Right cardiac atrium (tissue), 5 donors: ENCODE data around the gene EFTUD2. TPM values are rescaled to one million over a fixed set of nuclear protein-coding genes. Genes with fewer than 3 reads are reported as not detected.

Experiments
- ATAC-seq, 2 donors: fragments of 200-7000 bp; cut with Tn5 transposase; one replicate each; pipeline versions ENCODE4 v1.8.0 to v1.9.1; 2020; ENCODE audit warnings: moderate library complexity in 2 of 2, mild to moderate bottlenecking in 1 of 2
- DNase-seq, 3 donors: peaks; one replicate each; pipeline ENCODE4 v3.0.0-alpha.2; 2020
- H3K27ac ChIP-seq: one replicate; pipeline ENCODE4 v1.5.1; 2013; ENCODE audit warnings: mild to moderate bottlenecking, low read length, control low read depth, moderate library complexity
- H3K27me3 ChIP-seq: one replicate; pipeline ENCODE4 v1.6.1; 2013; ENCODE audit not compliant: control insufficient read depth, insufficient read depth
- H3K4me1 ChIP-seq: one replicate; pipeline ENCODE4 v1.6.1; 2013; ENCODE audit warnings: low read length; ENCODE audit not compliant: control insufficient read depth, insufficient read depth
- H3K4me3 ChIP-seq: one replicate; pipeline ENCODE4 v1.5.1; 2013; ENCODE audit warnings: low read length, control low read depth
- H3K9me3 ChIP-seq: one replicate; pipeline ENCODE4 v1.6.1; 2013; ENCODE audit warnings: low read length; ENCODE audit not compliant: control insufficient read depth
- WGBS: extraction: QIAGEN DNeasy Blood & Tissue Kit; methylation state at CpG from one replicate; pipeline ENCODE4 v1.1.7; 2013; 5-methylcytosine and 5-hydroxymethylcytosine counted together
- intact Hi-C, 4 donors: fragments of 100-400 bp; cut with DNase I; formaldehyde crosslinking; loops; one replicate each; pipeline versions ENCODE4 v1.11.0 to v1.14.0; 2022 to 2023
- microRNA-seq, 2 donors: library from miRNA; unstranded; fragments of <30 nt; microRNA quantifications; one replicate each; pipeline ENCODE4 v1.2.0, GENCODE V29; 2020 to 2021
- polyA plus RNA-seq: library from polyadenylated mRNA; stranded (reverse); fragments of 200-250 nt; gene quantifications from one replicate; pipeline ENCODE4 v1.2.3, GENCODE V29; 2013
- total RNA-seq, 4 donors: library from RNA; stranded (reverse); fragmentation: NEBNext Ultra II Directional; extraction: Animal tissue kit (Norgen Biotek cat#: 25700); gene quantifications; one replicate each; pipeline ENCODE4 v1.2.1, GENCODE V29; 2021
- donor health status: healthy with polysubstance abuse.
- donor health status: DM: no; HTN: yes; CAD: no.
- donor health status: DM: no; HTN: no; CAD: no.
- donor health status: DM: no; HTN: yes; CAD: no; lungs with severe emphysema.
- donor health status: DM: yes; HTN: yes; CAD: no.

Gene EFTUD2
- total and polyA plus RNA-seq, 5 donors = 27.7 to 73.0 (median 58.7) TPM

DNA sequence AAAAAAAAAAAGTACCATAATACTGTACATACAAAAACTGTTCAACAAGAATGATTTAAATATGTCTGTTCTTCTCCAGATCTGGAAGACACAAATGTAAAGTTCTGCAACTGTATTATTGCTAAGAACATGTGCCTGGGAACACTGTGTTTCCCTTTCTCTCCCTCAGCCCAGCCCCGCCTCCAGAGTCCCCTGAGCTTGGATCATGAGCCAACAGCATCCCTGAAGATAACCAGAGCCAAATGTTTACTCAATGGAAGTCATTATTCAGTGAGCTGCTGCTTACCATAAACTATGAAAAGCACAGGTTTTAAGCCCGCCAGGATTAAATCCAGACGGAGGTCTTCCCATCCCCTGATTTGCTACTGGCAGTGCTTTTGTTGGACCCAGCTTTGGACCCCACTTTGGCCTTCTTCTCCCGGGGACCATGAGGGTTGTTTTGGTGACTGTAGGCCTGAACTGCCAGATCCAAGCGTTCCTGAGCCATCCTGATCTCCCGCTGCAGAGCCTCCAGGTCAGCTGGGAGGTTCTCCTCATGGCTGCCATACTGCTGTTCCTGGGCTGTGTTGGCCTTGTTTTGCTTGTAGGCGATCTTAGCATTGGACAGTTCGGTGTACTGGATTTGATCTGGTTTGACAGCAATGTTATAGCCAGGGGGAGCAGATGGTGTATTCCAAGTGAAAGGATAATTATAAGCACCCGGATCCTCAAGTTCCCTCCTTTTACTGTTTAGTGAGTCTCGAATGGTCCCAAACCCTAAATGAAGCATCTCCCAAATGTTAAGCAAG is 94.7 kb downstream of the EFTUD2 start:
- WGBS = 79% methylated on average over 10 of the region's 10 CpGs
- peaks cover 9% of the 10 kb centered on the region for H3K4me1 ChIP-seq
- ATAC-seq (peak; percentile 75 to 84), DNase-seq (peak in 1 of 3 donors; percentile 59)
- H3K4me3 ChIP-seq = no peak overlapping the region
- H3K27me3 ChIP-seq = no peaks in the 10 kb centered on the region
- H3K27ac ChIP-seq = peak overlapping the region; percentile 92
- no peaks in the 10 kb centered on the region for H3K9me3 ChIP-seq
- intact Hi-C loops = no loop called here

DNA sequence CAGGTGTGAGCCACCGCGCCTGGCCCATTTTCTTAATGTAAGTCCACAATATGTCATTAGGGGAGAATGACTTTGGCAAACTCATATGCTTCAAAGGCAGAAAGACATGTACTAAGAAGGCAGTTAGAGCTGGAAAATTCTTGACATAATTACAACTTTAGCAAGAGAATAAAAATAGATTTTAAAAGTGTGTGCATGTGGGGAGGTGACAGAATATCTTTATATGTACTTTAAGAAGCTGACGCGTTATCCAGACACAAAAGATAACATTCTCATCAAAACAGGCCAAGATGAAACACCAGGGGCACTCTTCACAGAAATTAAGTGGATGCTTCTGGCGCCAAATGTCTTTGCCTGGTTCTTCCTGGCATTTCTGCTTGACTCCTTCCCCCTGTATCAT is 97.4 kb downstream of the EFTUD2 start:
- Histone ChIP-seq H3K9me3 (no peaks in the 10 kb centered on the region), H3K27ac (peak overlapping the region; percentile 61), H3K27me3 (no peaks in the 10 kb centered on the region), H3K4me3 (no peak overlapping the region), H3K4me1 (peaks cover 6% of the 10 kb centered on the region)
- intact Hi-C loops = no loop called here
- DNase-seq (no peak), ATAC-seq (no peak)
- 67% methylated on average over 5 of the region's 5 CpGs for WGBS

Small RNA genes lying within 50 kb of the gene (microRNA-seq; reads per million reads assigned to microRNA genes)
- gene MIR6783 = 0 reads per million in 2 donors

Other genes with a start within 250 kb of the EFTUD2 start
- gene MEIOC, start 243.0 kb downstream of the EFTUD2 start, total RNA-seq = under 1 TPM in 2 of 4 donors, not detected in 2; 0.11 to 0.12 TPM
- 0.02 TPM for gene MEIOC, start 243.0 kb downstream of the EFTUD2 start, polyA plus RNA-seq
- 10 to 100 TPM; 23.4 to 25.9 (median 24.1) TPM for gene CCDC43, start 209.7 kb downstream of the EFTUD2 start, total RNA-seq
- 19.0 TPM for gene CCDC43, start 209.7 kb downstream of the EFTUD2 start, polyA plus RNA-seq
- gene DBF4B, start 190.8 kb downstream of the EFTUD2 start, total RNA-seq = 1 to 10 TPM; 5.1 to 6.0 (median 5.9) TPM
- gene DBF4B, start 190.8 kb downstream of the EFTUD2 start, polyA plus RNA-seq = 5.6 TPM
- 10 to 100 TPM in 3 of 4 donors, 1 to 10 TPM in 1; 9.5 to 43.3 (median 34.0) TPM for gene ADAM11, start 140.5 kb downstream of the EFTUD2 start, total RNA-seq
- gene ADAM11, start 140.5 kb downstream of the EFTUD2 start, polyA plus RNA-seq = 21.5 TPM
- gene GJC1, start 69.2 kb downstream of the EFTUD2 start, total RNA-seq = 10 to 100 TPM; 35.2 to 64.0 (median 48.5) TPM
- gene GJC1, start 69.2 kb downstream of the EFTUD2 start, polyA plus RNA-seq = 20.8 TPM
- 1 to 10 TPM; 1.6 to 5.5 (median 3.6) TPM for gene HIGD1B, start 51.6 kb downstream of the EFTUD2 start, total RNA-seq
- gene HIGD1B, start 51.6 kb downstream of the EFTUD2 start, polyA plus RNA-seq = 10.3 TPM
- gene GFAP, start 16.1 kb upstream of the EFTUD2 start, total RNA-seq = 1 to 10 TPM; 4.6 to 8.3 (median 4.8) TPM
- 7.8 TPM for gene GFAP, start 16.1 kb upstream of the EFTUD2 start, polyA plus RNA-seq
- 1 to 10 TPM in 3 of 4 donors, under 1 TPM in 1; 0.08 to 1.4 (median 1.1) TPM for gene KIF18B, start 48.3 kb upstream of the EFTUD2 start, total RNA-seq
- gene KIF18B, start 48.3 kb upstream of the EFTUD2 start, polyA plus RNA-seq = 0.25 TPM
- 1 to 10 TPM in 3 of 4 donors, under 1 TPM in 1; 0.81 to 1.7 (median 1.6) TPM for gene C1QL1, start 68.9 kb upstream of the EFTUD2 start, total RNA-seq
- 2.0 TPM for gene C1QL1, start 68.9 kb upstream of the EFTUD2 start, polyA plus RNA-seq
- 10 to 100 TPM; 36.3 to 40.2 (median 37.2) TPM for gene DCAKD, start 152.2 kb upstream of the EFTUD2 start, total RNA-seq
- 23.6 TPM for gene DCAKD, start 152.2 kb upstream of the EFTUD2 start, polyA plus RNA-seq
- 100 to 1,000 TPM in 1 of 4 donors, 10 to 100 TPM in 3; 66.3 to 105 (median 72.2) TPM for gene NMT1, start 161.9 kb upstream of the EFTUD2 start, total RNA-seq
- 33.4 TPM for gene NMT1, start 161.9 kb upstream of the EFTUD2 start, polyA plus RNA-seq
- gene PLCD3, start 233.1 kb upstream of the EFTUD2 start, total RNA-seq = 100 to 1,000 TPM in 3 of 4 donors, 10 to 100 TPM in 1; 94.2 to 164 (median 138) TPM
- 100 TPM for gene PLCD3, start 233.1 kb upstream of the EFTUD2 start, polyA plus RNA-seq
- 10 to 100 TPM; 11.9 to 14.8 (median 12.6) TPM for gene ACBD4, start 236.2 kb upstream of the EFTUD2 start, total RNA-seq
- gene ACBD4, start 236.2 kb upstream of the EFTUD2 start, polyA plus RNA-seq = 12.0 TPM
- 10 to 100 TPM; 37.1 to 42.6 (median 40.6) TPM for gene HEXIM1, start 249.0 kb upstream of the EFTUD2 start, total RNA-seq
- 21.2 TPM for gene HEXIM1, start 249.0 kb upstream of the EFTUD2 start, polyA plus RNA-seq